ENCODE measurements around the gene TAOK1.

DNA sequence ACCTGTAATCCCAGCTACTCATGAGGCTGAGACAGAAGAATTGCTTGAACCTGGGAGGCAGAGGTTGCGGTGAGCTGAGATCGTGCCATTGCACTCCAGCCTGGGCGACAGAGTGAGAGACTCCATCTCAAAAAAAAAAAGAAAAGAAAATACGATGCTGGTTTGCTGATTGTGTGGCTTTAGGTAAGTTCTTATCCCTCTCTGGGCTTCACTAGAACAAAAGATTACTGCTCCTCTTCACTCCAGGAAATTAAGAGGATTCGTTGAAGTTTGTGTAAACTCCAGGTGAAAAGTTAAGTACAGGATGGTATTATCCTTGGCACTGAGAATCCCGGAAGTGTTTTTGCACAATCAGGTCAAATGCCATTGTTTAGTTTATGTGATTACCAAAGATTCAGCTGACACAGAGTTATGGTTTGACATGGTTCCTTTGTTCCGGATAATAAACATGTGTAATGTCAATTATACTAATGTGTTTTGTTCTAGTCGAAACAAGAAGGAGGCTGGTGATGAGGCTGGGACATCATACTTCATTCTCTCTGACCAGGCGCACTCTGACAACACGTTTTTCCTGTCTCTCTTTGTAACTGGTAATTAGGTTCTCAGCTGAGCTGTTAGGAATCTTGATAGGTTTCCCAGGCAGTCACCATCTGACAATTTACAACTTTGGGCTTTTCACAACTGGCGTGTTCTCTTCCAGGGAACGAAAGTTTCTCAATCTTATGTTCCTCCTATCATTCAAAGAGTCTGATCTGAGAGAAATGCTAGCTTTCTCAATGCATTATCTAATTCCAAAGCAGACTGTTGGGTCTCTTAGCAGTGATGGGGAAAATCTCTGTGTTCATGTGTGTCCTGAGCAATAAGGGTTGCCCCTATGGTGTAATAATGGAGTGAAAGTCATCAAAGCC is 10.8 kb upstream of the TAOK1 start:
- TF ChIP-seq, protein P1, sequence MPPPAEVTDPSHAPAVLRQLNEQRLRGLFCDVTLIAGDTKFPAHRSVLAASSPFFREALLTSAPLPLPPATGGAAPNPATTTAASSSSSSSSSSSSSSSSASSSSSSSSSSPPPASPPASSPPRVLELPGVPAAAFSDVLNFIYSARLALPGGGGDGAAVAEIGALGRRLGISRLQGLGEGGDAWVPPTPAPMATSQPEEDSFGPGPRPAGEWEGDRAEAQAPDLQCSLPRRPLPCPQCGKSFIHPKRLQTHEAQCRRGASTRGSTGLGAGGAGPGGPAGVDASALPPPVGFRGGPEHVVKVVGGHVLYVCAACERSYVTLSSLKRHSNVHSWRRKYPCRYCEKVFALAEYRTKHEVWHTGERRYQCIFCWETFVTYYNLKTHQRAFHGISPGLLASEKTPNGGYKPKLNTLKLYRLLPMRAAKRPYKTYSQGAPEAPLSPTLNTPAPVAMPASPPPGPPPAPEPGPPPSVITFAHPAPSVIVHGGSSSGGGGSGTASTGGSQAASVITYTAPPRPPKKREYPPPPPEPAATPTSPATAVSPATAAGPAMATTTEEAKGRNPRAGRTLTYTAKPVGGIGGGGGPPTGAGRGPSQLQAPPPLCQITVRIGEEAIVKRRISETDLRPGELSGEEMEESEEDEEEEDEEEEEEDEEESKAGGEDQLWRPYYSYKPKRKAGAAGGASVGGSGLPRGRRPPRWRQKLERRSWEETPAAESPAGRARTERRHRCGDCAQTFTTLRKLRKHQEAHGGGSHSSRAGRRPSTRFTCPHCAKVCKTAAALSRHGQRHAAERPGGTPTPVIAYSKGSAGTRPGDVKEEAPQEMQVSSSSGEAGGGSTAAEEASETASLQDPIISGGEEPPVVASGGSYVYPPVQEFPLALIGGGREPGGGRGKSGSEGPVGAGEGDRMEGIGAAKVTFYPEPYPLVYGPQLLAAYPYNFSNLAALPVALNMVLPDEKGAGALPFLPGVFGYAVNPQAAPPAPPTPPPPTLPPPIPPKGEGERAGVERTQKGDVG (CRISPR knock-in tag; IDR thresholded peaks at IDR 0.05): no peak
- TF ChIP-seq FOS (IDR thresholded peaks at IDR 0.05; ENCODE audit: borderline replicate concordance, extremely low read depth, insufficient read length) (no peak), POLR2AphosphoS5 (IDR thresholded peaks at IDR 0.05; ENCODE audit: low read length) (no peak), WRNIP1 (IDR thresholded peaks at IDR 0.05; ENCODE audit: borderline replicate concordance, low read depth, low read length) (no peak), ZNF384 (IDR thresholded peaks at IDR 0.05; ENCODE audit: borderline replicate concordance, low read depth, low read length) (no peak), NFYA (IDR thresholded peaks at IDR 0.05; ENCODE audit: borderline replicate concordance, low read depth, low read length) (no peak), POLR2A (IDR thresholded peaks at IDR 0.05; ENCODE audit: low read depth, low read length) (no peak)
- TF ChIP-seq, protein P2, sequence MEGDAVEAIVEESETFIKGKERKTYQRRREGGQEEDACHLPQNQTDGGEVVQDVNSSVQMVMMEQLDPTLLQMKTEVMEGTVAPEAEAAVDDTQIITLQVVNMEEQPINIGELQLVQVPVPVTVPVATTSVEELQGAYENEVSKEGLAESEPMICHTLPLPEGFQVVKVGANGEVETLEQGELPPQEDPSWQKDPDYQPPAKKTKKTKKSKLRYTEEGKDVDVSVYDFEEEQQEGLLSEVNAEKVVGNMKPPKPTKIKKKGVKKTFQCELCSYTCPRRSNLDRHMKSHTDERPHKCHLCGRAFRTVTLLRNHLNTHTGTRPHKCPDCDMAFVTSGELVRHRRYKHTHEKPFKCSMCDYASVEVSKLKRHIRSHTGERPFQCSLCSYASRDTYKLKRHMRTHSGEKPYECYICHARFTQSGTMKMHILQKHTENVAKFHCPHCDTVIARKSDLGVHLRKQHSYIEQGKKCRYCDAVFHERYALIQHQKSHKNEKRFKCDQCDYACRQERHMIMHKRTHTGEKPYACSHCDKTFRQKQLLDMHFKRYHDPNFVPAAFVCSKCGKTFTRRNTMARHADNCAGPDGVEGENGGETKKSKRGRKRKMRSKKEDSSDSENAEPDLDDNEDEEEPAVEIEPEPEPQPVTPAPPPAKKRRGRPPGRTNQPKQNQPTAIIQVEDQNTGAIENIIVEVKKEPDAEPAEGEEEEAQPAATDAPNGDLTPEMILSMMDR (IDR thresholded peaks at IDR 0.05 in 2 of 3, conservative IDR thresholded peaks at IDR 0.05 in 1 of 3; ENCODE audit: control insufficient read depth in 2 of 3, extremely low read depth in 1 of 3, insufficient read depth in 1 of 3, low read depth in 3 of 3, low read length in 3 of 3): no peak
- TF ChIP-seq, protein P3, sequence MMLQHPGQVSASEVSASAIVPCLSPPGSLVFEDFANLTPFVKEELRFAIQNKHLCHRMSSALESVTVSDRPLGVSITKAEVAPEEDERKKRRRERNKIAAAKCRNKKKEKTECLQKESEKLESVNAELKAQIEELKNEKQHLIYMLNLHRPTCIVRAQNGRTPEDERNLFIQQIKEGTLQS (IDR thresholded peaks at IDR 0.05; ENCODE audit: borderline replicate concordance, extremely low read depth, low read depth, low read length): no peak

Measured in GM12878 (cell line).